OCI-LY7 (cell line): ENCODE measurements around the gene OR2A1.
"Not testable (repeated sequence)": the region's sequence is repeated elsewhere in the genome, so short reads cannot be mapped to it uniquely, and the experiment has no call there.

ENCODE experiments used
- CTCF ChIP-seq: fragments of 200-600 bp; sonication (generic); conservative IDR thresholded peaks from 2 replicates; pipeline ENCODE4 v1.5.1; 2014; ENCODE audit warnings: mild to moderate bottlenecking, antibody characterized with exemption, low read length, moderate library complexity, mixed read lengths
- EZH2phosphoT487 ChIP-seq: fragments of 200-600 bp; sonication (generic); IDR thresholded peaks from 2 replicates; pipeline ENCODE4 v1.6.1; 2018; ENCODE audit warnings: low read depth, borderline replicate concordance, mild to moderate bottlenecking, mixed run types, antibody characterized with exemption, low read length, moderate library complexity, mixed read lengths

DNA sequence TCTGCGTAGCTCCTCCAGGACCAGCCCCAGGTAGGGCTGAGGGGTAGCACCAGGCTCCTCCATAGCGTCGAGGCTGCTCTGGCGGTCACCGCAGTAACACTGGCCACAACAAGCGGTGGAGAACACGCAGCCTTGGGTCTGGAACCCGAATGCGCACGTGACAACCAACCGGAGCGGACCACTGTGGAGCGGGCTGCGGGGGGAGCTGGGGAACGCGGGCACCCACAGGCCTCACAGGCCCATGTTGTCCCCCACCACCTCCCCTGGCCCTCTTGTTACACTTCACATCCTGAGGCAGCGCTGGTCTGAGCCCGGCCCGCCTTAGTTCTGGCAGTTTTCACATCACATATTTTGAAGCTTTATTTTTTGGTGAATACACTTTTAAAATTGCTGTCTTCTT lies 43.0 kb upstream of the OR2A1 start, which contains the start of gene CTAGE8:
- not testable (repeated sequence) for TF ChIP-seq CTCF, EZH2phosphoT487
